BE2C (cell line): ENCODE measurements around the gene BARD1. TPM values are rescaled to one million over a fixed set of nuclear protein-coding genes. Genes with fewer than 3 reads are reported as not detected.

Source experiments
- DNase-seq: peaks from one replicate; pipeline ENCODE4 v3.0.0-alpha.2; 2020
- H3K27me3 ChIP-seq: fragments of 250-450 bp; sonication (Bioruptor Pico); 2 replicates; pipeline ENCODE4 v1.5.1; 2020; ENCODE audit warnings: mild to moderate bottlenecking
- H3K36me3 ChIP-seq: fragments of 250-450 bp; sonication (Bioruptor Pico); 2 replicates; pipeline ENCODE4 v1.5.1; 2020; ENCODE audit warnings: mild to moderate bottlenecking
- H3K4me1 ChIP-seq: fragments of 250-450 bp; sonication (Bioruptor Pico); 2 replicates; pipeline ENCODE4 v1.5.1; 2020
- H3K4me3 ChIP-seq: 2 replicates; pipeline ENCODE4 v1.5.1; 2011; ENCODE audit warnings: low read depth, low read length
- H3K9me3 ChIP-seq: fragments of 250-450 bp; sonication (Bioruptor Pico); 2 replicates; pipeline ENCODE4 v1.5.1; 2020
- CTCF ChIP-seq: IDR thresholded peaks from 2 replicates; pipeline ENCODE4 v1.5.1; 2012; ENCODE audit warnings: mild to moderate bottlenecking, low read depth, low read length
- polyA plus RNA-seq: library from polyadenylated mRNA; unstranded; fragments of >200 nt; gene quantifications from one replicate; pipeline ENCODE4 v1.2.1, GENCODE V29; 2012; ENCODE audit warnings: low read depth, missing spikeins; ENCODE audit not compliant: insufficient read length, insufficient read depth

The BARD1 gene
- 4.4 TPM for polyA plus RNA-seq

- DNase-seq, result peak; percentile 56
- no peak for TF ChIP-seq CTCF
- no peaks in the 10 kb centered on the region; the same call in 1 of the 2 replicates for H3K36me3 ChIP-seq
Observed at GRCh38 chr2:214808981-214809750, at the start of gene BARD1. TSS of gene BARD1 (minus strand) at chr2:214809683. CDS start at chr2:214809569, 114 bp downstream.

GRCh38 chr2:214856137-214856536 is 46.7 kb upstream of the BARD1 start:
- H3K9me3 ChIP-seq, result no peaks in the 10 kb centered on the region
- no peaks in the 10 kb centered on the region for H3K27me3 ChIP-seq
- H3K4me1 ChIP-seq, result no peaks in the 10 kb centered on the region
- no peak for DNase-seq
- no peaks in the 10 kb centered on the region for H3K36me3 ChIP-seq
- no peak for TF ChIP-seq CTCF
- no peak overlapping the region for H3K4me3 ChIP-seq

More at GRCh38 chr2:214808981-214809750, at the start of gene BARD1:
- Histone ChIP-seq H3K9me3 (no peaks in the 10 kb centered on the region), H3K27me3 (no peaks in the 10 kb centered on the region), H3K4me3 (peak within 1 kb of the TSS; percentile 92), H3K4me1 (no peaks in the 10 kb centered on the region; the same call in 1 of the 2 replicates)

- no peak overlapping the region for H3K4me3 ChIP-seq
Observed at GRCh38 chr2:214853906-214854305, 44.4 kb upstream of the BARD1 start.

GRCh38 chr2:214843823-214844222 is 34.3 kb upstream of the BARD1 start:
- Histone ChIP-seq H3K4me1 (peaks cover 5% of the 10 kb centered on the region; the same call in 1 of the 2 replicates), H3K9me3 (no peaks in the 10 kb centered on the region), H3K4me3 (no peak overlapping the region), H3K36me3 (no peaks in the 10 kb centered on the region), H3K27me3 (no peaks in the 10 kb centered on the region)
- no peak for DNase-seq
- TF ChIP-seq CTCF, result no peak

More at GRCh38 chr2:214853906-214854305, 44.4 kb upstream of the BARD1 start:
- Histone ChIP-seq H3K27me3 (no peaks in the 10 kb centered on the region), H3K36me3 (no peaks in the 10 kb centered on the region), H3K9me3 (no peaks in the 10 kb centered on the region), H3K4me1 (no peaks in the 10 kb centered on the region)
- DNase-seq, result no peak
- TF ChIP-seq CTCF, result no peak

GRCh38 chr2:214839464-214839863 is 30.0 kb upstream of the BARD1 start:
- Histone ChIP-seq H3K4me3 (no peak overlapping the region), H3K9me3 (no peaks in the 10 kb centered on the region), H3K36me3 (no peaks in the 10 kb centered on the region), H3K27me3 (no peaks in the 10 kb centered on the region), H3K4me1 (no peaks in the 10 kb centered on the region)
- TF ChIP-seq CTCF, result no peak
- no peak for DNase-seq

GRCh38 chr2:214837466-214837865 is 28.0 kb upstream of the BARD1 start:
- H3K36me3 ChIP-seq, result no peaks in the 10 kb centered on the region
- H3K4me1 ChIP-seq, result no peaks in the 10 kb centered on the region
- H3K9me3 ChIP-seq, result no peaks in the 10 kb centered on the region
- H3K27me3 ChIP-seq, result no peaks in the 10 kb centered on the region
- DNase-seq, result no peak
- TF ChIP-seq CTCF, result no peak
- H3K4me3 ChIP-seq, result no peak overlapping the region
